Renal cortical epithelial cell (primary cell): ENCODE measurements around the gene CA5B. TPM values are rescaled to one million over a fixed set of nuclear protein-coding genes. Genes with fewer than 3 reads are reported as not detected.
"Not testable (repeated sequence)": the region's sequence is repeated elsewhere in the genome, so short reads cannot be mapped to it uniquely, and the experiment has no call there.

ENCODE experiments used
- DNase-seq: peaks from one replicate; pipeline ENCODE4 v3.0.0-alpha.2; 2011; ENCODE audit warnings: low read depth
- total RNA-seq: library from RNA; depleted of rRNA; stranded (reverse); fragments of >200 nt; gene quantifications from 2 replicates; pipeline ENCODE4 v1.2.3, GENCODE V29; 2014

The CA5B gene
- total RNA-seq, 1 donor from 2014 or later, result 5.4 TPM

DNA sequence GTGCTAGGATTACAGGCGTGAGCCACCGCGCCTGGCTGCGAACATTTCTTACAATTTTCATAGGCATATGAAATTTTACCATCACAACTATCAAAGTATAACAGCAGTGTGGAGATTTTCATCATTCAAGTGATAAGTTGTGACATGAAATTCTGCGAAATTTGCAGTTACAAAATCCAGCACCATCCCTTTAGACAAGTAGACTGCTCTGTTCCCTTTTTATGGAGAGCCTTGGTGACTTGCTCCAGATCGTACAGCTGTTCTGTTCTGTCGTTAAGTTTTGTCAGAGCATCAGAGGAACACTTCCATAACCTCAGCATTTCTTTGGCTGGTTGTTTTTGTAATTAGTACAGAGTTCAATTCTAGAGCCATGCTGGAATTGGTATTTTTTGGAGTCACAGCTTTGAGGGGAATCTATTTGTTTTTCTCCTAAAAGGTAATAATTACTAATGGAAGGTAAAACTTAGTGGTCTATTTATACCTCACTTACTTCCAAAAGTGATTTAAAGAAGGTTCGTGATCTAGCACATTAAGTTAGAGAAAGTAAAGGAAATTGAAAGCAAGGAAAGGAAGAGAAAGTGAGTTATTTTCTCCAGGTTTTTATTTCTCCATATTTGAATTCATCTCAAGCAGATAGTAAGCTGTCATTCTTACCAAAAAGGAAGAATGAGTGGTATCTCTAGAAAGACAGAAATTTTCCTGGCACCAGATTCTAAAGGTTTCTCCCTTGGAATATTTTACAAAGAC lies 74.3 kb downstream of the CA5B start:
- DNase-seq, result no peak

DNA sequence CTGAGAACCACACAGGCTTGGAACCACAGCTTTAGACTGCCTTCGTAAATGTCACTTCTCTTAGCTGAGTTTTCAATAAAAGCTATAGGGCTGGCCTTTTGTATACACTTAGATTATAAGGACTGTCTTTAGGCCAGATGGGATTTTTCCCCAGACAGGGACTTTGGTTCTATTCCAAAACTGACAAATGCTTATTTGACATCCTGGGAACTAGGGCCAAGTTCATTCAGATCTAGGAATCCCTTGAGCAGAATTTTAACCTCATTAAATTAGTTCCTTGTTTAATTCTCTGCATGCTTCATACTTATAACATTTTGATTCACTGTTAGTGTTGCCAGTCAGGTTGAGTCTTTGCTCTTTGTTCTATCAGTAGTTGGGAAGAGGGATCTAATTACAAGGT lies 75.3 kb downstream of the CA5B start:
- DNase-seq, result no peak

DNA sequence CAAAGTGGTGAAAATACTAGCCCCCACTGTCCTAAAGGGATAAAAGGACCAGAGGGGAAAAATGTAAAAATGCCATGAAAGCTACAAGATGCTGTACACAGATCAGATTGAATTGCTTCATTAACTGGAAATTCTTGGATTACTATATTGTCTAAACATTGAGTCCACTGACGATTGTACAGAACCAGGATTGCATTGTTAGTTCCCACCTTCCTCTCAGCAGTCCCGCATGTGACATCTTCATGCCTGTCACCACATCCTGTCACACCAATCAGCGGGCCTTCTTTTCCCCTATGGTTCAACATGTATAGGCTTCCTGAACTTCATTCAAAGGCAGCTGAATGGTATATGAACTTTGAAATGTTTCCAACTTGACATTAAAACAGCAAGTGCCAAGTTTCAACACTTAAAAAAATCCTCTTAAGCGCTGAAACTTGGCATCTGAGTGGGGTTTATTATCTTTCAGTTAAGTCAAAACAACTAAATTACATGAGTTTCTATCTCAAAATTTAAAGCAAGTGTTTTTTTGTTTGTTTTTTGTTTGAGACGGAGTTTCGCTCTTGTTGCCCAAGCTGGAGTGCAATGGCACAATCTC lies 76.8 kb downstream of the CA5B start:
- DNase-seq, result no peak

DNA sequence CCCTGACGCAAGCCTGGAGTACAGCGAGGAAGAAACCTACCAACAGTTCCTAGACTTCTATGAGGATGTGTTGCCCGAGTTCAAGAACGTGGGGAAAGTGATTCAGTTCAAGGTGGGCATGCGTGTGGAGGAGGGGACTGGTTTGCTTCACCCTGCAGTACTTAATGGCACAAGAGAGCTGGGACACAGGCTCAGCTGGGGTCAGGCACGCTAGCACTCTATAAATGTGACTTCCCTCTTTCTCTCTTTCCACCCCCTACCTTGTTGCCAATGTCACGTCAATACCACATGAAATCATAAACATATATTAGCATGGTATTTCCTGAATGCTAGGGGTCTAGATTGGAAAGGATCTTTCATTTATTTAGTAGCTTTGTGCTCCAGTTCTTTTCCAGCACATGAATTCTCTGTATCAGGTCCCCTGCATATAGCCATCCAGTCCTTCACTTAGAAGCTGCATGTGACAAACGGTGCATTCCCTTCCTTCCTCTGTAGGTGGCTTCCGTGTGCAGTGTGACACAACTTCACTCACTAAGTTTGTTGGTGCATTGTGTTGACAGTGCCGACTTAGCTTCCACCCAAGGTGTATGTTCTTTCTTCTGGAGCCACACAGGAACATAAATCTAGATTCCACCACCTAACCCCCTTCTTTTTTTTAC lies 77.8 kb downstream of the CA5B start:
- DNase-seq, result peak; percentile 15

DNA sequence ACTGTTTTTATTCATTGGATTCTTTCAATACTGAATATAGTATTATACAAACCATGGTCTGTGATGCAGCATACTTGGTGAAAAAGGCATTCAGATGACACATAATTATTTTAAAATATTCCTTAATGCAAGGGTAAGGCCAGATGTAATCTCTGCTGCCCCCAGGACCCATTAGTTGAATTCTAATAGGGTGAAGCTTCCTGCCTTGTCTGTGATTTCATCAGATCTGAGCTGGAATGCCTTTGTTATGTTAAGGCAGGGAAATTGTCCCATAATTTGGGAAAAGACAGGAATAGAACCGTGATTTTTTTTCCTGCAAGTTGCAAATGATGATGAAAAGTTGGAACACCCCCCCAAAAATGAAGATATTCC lies 78.4 kb downstream of the CA5B start:
- DNase-seq, result no peak

DNA sequence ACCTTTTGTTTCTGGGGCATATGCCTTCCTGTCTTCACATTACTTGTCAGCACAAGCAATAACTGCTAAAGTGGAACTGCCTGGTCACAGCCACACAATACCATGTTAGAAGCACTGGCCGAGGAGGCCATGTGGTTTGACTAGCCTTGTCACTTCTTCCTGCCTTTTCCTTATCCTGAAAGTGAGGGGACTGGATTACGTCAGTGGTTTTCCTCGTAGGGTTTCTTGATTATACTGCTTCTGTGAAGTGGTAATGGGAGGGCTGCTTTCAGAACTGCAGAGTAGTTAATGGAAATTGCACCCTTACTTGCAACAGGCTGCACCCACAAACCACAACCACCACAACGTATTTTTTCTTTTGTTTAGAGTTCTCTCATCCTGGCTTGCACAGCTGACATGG lies 78.8 kb downstream of the CA5B start:
- no peak for DNase-seq

DNA sequence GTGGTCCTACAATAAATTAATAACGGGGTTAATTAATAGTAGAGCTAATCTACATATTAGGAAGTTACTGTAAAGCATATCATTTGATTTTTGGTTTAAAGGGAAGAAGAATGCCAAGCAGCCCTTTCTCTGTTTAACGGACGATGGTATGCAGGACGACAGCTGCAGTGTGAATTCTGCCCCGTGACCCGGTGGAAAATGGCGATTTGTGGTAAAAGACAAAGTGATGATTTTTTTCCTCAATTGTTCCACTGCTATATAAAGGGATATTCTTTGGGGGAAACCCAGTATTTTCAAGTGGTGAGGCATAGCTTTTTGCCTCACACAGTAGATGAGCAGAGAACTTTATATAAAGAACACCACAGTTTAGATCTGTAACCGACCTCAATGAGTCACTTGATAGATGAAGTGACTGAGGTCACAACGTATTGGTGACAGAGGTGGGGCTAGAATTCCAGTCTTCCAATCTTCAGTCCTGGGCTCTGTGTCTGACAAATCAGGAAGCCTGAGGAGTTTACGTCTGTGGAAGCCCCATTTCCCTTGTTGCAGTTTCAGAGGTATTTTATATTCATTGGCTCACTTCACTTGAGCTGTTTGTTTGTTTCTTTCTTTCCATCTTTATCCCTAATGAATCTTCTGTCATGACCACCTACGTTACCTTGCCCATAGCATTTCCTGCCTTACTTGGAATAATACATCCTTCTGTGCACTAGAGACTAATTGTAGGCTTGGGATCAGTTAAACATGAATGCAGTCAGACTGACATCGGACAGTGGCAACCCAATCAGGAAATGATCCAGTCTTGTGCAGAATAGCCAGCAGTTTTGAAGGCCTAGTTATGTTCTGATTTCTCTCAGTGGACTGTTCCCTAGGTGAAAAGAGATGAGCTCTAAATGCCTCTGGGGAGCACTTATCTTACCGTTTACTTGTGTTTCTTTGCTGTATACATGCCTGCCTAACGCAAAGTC lies 82.3 kb downstream of the CA5B start:
- no peak for DNase-seq

DNA sequence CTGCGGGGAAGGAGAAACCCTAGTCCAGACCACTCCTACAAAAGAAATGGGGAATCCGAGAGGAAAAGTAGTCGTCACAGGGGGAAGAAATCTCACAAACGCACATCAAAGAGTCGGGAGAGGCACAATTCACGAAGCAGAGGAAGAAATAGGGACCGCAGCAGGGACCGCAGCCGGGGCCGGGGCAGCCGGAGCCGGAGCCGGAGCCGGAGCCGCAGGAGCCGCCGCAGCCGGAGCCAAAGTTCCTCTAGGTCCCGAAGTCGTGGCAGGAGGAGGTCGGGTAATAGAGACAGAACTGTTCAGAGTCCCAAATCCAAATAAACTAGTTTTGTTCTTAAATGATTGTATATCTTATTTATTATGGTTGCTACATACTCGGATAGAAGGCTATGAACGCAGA lies 84.9 kb downstream of the CA5B start:
- no peak for DNase-seq

DNA sequence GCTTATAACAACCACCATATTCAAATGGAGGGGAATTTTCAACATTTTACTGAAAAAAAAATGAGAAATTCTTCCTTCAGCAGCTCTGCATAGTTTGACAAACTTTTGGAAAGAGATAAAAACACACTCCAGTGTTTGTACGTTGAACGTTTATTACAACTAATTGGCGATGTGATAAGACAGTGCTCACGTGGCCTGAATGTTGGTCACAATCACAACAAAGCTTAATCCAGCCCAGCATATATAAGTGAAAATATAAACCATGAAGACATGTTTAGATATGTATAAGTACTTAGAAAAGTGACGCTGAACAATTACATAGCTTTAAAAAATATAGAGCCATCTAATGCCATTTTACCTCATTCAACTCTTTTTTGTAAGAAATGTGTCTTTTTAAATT lies 87.9 kb downstream of the CA5B start:
- DNase-seq, result no peak

DNA sequence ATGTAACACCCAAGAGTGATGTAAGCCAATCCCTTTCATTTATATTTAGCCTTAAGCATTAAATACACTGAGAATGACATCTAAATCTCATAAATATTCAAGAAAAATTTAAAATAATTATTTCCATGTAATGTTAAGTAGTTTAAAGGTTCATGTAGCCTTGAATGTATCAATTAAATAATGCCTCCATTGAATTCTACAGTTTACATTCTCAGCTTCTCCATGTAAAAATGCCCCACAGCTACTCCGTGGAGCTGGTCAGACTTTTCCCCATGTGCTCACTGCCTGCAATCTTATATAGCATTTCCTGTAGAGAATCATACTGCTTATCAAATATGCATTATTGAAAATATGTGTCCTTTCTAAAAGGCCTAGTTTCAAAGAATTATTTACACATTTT lies 91.1 kb downstream of the CA5B start:
- DNase-seq, result no peak

DNA sequence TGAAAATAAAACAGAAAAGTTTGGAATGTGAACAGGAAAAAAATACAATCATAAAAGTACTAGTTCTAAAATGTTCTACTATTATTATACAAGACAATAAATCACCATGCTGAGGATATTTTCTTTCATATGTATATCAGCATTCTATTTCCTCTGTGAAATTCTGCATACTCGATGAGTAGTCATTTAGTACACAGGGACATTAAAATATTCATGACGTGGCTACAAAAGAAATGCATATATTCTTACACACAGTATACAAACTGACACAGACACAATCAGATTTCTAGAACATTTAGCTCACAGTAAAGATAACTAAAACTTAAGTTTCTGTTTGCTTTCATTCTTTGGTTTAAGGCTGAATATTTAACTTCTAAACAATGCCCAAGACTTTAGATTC lies 93.3 kb downstream of the CA5B start:
- not testable (repeated sequence) for DNase-seq

DNA sequence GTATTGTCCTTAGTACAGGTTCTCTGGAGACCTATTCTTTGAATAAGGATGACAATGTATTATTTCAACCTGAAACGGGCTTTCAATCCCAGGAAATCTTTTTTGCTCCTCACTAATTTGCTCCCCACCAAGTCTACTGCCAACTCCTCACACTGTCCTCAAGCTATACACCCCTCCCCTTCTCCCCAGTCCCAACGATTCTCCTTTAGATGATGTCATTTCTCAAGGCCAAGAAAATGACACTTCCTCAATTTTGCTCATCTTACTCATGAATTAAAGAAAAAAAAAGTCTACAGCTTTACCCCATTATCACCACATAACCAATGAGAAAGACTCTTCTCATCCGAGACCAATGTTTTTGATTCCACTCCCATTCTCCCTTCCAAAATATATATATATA lies 96.0 kb downstream of the CA5B start:
- no peak for DNase-seq

DNA sequence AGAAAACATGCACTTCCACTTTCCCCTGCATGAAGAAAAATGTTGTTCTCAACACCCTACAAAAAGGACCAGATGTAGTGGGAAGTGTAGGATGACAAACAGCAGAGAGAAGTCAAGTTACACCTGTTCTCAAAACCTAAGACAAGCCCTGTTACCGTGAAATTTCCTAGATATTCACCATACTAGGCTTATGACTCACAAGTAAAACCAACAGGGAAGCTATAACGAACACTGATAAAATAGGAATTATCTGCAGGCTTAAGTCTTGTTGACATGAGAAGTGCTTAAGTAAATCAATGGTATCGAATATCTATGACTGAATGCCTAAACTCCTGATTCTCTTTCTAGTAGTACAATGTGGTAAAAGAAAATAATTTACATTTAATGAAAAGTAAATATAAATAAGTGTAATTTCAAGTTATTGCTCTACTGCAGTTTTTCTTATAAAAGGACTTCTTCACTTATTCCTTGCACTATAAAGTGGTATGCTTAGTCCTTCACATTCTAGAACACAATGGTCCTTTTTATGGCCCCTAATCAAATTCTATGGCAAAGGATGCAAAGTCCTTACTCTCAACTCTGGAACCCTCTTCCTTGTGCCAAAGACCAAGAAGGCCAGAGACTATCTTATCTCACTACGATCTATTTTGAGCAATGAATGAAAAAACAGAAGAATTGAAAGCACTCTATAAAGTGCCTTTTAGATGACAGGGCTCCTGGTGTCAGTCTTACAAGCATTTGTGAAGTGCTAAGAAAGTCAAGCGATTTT lies 96.9 kb downstream of the CA5B start:
- DNase-seq, result peak; percentile 22

Other genes starting within 250 kb of the CA5B start
- gene PIR, start 244.9 kb upstream of the CA5B start, total RNA-seq, result 4.2 and 6.3 TPM in 2 replicates
- 0.15 and 0.35 TPM in 2 replicates for gene BMX, start 237.5 kb upstream of the CA5B start, total RNA-seq
- gene ACE2, start 137.3 kb upstream of the CA5B start, total RNA-seq, result 0.35 and 3.0 TPM in 2 replicates
- 2.8 and 3.0 TPM in 2 replicates for gene CLTRN, start 73.5 kb upstream of the CA5B start, total RNA-seq
- gene ZRSR2, start 52.2 kb downstream of the CA5B start, total RNA-seq, result 2.6 and 7.5 TPM in 2 replicates
- gene AP1S2, start 116.5 kb downstream of the CA5B start, total RNA-seq, result 65.3 and 78.3 TPM in 2 replicates